Mesangial cell (primary cell): Measurements from ENCODE around the gene SPDYE5. TPM values are rescaled to one million over a fixed set of nuclear protein-coding genes. Genes with fewer than 3 reads are reported as not detected.

Source experiments
- total RNA-seq: library from RNA; depleted of rRNA; stranded (reverse); fragments of >200 nt; gene quantifications from 2 replicates; pipeline ENCODE4 v1.2.3, GENCODE V29; 2015

The SPDYE5 gene
- not detected in 2 replicates for total RNA-seq

GRCh38 chr7:75492020-75492419 is at the start of gene SPDYE5:
SPDYE5 (plus strand) TSS chr7:75492320; CDS start chr7:75494048, 1,728 bp downstream.

GRCh38 chr7:75485979-75486643 is 6.0 kb upstream of the SPDYE5 start, which contains the start of gene POM121C:
POM121C (minus strand) TSS chr7:75486299; CDS start chr7:75441496, 44,803 bp downstream.

Other genes starting within 250 kb of the SPDYE5 start
- gene TRIM73, start 96.7 kb upstream of the SPDYE5 start, total RNA-seq, result 0.89 TPM in 1 of 2 replicates, not detected in the other
- 12.7 and 18.8 TPM in 2 replicates for gene POM121C, start 6.0 kb upstream of the SPDYE5 start, total RNA-seq
- 13.2 and 16.9 TPM in 2 replicates for gene HIP1, start 246.6 kb downstream of the SPDYE5 start, total RNA-seq